Stimulated activated CD4-positive, alpha-beta T cell treated with anti-CD3 and anti-CD28 coated beads, Interleukin-4, amount 100 ng/mL, for 1 hour (primary cell): Measurements from ENCODE around the gene HSF2BP.
"Not testable (repeated sequence)": the region's sequence is repeated elsewhere in the genome, so short reads cannot be mapped to it uniquely, and the experiment has no call there.

ENCODE experiments used
- DNase-seq: peaks from one replicate; pipeline ENCODE4 v3.0.0-alpha.2; 2020

The HSF2BP gene

DNA sequence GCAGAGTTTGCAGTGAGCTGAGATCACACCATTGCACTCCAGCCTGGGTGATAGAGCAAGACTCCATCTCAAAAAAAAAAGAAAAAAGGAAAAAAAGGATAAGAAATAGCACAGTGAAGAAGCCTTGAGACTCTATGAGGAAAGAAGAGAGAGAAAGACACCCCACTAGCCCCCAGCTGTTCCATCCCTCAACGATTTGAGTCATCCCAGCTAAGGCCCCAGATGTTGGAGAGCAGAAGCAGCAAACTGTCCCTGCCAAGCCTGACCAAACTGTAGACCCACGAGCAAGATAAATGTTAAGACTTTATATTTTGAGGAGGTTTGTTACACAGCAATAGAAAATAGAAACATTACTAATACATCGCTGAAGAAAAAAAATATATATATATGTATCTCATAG lies 42.4 kb downstream of the HSF2BP start:
- not testable (repeated sequence) for DNase-seq

DNA sequence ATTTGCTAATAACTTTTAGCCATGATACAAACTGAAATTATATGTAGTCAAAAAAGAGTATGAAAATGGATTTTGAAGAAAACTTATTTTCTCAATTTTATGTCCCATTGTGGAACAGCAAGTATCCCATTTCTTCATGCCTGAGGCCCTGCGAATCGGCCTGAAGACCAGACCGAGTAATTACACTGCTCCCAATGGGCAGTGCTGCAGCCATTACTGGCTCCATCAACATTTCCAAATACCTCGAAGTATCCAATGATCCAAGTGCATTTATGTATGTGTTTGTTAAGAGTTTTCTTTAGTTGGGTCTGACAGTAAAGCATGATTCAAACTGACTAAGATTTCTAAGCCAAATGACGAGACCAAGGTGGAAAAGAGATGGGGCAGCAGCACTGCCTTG lies 44.4 kb downstream of the HSF2BP start:
- DNase-seq: no peak

DNA sequence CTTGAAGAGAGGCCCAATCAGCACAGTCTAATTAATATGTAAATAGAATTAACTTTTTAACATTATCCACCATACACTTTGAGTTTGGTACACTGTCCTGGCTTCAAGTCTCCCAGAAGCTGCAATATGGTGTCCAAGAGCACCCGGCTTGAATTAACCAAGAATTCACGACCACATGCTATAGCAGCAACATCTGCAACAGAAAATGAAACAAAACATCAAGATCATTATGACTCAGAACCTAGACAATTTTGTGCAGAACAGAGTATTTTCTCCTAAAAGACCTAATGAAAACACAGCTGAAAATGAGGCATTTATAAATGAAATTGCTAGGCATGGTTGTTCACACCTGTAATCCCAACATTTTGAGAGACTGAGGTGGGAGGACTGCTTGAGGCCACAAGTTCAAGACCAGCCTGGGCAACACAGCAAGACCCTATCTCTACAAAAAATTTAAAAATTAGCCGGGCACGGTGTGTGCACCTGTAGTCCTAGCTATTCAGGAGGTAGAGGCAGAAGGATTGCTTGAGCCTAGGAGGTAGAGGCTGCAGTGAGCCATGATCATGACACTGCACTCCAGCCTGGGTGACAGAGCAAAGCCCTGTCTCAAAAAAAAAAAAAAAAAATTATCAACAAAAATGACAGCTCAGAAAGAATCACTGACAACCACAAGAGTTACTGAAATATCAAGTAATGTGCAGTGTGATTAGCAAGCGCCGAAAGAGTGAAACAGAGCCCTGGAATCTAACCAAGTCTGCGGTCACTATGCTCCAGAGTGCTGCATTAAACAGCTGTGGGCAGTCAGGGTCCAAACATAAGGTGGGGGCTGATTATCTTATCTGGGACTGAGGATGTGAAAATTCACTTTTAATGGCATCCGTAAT lies 45.3 kb downstream of the HSF2BP start:
- DNase-seq: no peak

DNA sequence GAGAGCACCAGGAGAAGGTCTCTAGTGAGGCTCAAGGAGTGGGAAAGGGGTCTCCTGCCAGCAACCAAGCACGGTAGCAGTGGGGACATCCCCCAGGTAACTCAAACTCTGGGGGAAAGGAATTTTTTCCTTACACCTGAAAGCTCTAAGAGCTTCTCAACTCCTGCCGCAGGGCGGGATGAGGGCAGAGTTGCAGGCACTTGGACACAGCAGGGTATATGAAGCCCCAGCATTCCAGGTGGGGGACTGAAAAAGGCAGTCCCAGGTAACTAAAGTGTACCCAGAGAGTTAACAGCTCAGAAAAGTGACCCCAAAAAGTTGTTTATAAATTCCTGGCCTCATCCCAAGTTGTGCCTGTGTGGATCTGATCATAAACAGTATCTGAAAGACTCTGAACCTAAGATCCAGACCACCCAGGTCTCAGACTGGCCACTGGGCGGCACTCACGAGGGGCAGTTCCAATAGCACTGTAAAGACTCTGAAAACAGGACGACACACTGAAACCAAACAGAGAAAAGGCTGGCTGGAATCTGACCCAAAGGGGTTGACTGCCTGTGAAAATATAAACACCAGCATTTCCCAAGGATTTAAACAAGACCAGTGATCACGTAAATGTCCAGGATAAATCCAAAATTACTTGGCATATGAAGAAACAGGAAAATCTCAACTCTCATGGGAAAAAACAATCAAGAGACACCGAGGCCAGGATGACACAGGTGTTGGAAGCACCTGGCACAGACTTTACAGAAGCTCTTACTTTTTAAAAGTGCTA lies 47.5 kb downstream of the HSF2BP start:
- no peak for DNase-seq

DNA sequence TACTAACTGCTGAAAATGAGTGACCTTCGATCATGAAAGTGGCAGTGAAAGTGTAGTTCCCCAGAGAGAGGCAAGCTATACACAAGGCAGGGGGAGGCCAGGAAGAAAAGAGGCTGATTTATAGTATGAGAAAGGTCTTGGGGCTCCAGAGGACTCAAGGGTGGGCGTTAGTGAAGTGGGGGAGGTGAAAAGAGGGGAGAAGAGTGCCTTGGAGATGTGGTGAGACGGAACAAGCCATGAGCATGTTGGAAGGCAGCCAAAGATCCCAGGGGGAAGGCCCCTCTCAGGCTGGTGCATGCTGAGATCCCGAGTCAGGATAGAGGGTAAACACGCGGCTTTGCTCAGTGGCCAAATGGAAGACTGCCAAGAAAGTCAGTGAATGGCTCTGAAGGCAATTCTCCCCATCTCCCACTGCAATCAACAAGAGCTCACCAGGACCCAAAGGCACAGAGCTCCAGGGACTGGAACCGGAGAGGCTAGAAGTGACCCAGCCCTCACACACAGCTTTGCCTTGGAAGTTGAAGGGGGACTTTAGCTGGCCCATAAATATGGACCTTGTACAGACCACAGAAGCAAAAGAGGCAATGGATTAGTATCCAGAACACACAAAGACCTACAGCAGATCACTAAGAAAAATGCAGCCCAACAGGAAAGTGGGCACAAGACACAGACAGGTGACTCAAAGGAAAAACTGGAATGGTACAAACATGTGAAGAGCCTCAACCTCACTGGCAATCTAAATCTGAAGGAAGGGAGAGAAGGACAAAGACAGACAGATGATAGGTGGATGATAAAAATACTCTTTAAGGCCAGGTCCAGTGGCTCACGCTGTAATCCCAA lies 49.6 kb downstream of the HSF2BP start:
- DNase-seq: no peak

DNA sequence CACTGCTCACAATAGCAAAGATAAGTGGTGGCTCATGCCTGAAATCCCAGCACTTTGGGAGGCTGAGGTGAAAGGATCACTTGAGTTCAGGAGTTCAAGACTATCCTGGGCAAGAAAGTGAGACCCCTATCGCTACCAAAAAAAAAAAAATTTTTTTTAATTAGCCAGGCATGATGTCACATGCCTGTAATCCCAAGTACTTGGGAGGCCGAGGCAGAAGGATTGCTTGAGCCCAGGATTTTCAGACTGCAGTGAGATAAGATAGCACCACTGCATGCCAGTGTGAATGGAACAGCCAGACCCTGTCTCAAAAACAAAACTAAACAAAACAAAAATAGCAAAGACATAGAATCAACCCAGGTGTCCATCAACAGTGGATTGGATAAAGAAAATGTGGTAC lies 50.6 kb downstream of the HSF2BP start:
- DNase-seq: no peak

DNA sequence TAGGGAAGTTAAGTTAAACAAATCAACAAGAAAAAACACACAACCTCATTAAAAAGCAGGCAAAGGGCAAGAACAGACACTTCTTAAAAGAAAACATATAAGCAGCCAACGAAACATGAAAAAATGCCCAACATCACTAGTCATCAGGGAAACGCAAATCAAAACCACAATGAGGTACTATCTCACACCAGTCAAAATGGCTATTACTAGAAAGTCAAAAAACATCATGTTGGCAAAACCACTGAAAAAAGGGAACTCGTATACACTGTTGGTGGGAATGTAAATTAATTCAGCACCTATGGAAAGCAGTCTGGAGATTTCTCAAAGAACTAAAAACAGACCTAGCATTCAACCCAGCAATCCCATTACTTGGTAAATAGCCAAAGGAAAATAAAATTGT lies 51.1 kb downstream of the HSF2BP start:
- no peak for DNase-seq

DNA sequence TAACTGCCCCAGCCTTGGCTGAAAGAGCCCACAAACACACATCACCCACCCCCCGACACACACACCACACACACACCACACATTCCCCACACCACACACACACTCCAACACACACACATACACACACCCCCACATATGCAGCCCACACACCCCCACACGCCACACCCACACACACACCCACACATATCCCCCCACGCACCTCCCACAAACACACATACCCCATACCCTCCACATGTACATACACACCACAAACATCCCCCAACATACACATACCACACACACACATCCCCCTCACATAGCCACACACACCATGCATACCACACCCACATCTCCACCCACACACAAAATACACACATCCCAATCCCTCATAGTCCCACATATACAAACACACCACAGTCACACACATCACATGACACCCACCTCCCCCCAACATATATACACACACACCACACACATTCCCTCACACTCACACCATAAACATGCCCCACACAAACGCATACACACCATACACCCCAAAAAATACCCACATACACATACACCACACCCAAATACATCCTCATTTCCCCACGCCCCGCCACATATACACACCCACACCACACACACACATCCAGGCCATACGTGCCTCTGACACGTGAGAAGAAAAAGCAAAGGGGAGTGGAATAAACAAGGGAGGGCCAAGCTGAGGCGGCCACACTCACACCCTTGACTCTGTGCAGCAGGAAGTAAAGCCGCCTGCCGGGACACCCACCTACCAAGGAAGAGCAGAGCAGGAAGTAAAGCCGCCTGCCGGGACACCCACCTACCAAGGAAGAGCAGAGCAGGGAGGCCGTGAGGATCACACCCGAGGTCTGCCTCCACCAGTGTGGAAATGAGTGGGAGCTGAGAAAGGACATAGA lies 53.7 kb downstream of the HSF2BP start:
- DNase-seq: no peak

DNA sequence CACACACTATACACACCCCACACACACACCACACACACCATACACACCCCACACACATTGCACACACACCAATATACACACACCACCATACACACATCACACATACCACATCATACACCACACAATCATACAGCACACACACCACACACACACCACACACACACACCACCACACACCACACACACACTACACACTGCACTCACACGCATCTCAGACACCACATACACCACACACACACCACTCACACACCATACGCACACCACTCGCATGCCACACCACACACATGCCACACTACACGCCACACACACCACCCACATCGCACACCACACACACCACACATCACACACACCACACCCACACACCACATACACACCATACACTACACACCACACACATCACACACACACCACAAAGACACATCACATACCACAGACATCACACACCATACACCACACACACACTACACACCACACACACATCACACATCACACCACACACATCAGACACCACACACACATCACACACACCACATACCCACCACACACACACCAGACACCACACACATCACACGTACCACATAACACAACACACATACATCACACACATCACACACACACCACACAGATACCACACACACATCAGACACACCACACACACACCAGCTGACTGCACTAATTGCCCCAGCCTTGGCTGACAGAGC lies 54.6 kb downstream of the HSF2BP start:
- no peak for DNase-seq

DNA sequence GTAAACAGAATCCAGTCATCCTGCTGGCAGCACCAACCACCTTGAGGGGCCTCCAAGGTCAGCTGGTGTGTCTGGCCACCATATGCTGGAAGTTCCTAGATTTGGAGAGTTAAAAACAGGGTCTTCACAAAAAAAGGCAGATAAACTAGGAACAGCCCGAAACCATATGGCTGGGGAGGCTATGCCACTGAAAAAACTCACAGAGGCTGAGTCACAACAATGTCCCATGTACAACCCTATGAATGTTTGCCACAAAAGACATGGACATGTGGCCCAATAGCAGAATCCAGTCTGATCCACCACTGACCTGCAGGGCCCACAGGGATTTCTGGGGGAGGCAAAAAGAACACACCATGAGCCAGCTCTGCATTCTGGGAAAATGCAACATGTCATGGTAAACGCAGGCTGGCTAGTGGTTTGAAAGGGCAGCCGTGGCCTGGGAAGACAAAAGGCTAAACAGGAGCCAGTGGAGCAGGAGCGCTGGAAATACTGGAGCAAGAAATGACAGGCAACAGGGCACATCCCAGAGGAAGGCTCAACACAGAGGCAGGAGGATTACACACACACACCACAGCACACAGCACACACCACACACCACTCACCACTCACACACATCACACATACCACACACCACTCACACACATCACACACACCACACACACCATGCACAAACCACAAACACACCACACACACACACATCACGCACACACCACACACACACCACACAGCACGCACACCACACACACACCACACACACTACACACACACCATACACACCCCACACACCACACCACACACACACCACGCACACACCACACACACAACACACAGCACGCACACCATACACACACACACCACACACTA lies 55.4 kb downstream of the HSF2BP start:
- no peak for DNase-seq

DNA sequence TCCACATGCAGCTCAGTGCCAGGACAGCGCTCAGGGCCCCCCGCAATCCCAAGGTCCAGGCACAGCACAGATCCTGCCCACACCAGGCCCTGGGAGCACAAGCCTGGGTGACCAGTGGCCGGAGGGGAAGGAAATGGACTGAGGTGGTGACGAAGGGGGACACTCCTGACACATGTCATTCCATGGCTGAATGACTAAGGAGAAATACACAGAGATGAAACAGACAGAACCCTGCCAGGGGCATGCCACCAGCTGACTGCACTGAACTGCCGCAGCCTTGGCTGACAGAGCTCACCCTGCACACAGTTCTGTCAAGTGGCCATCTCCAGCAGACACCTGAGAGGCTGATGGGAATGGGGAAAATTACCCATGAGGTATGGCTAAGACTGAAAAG lies 56.1 kb downstream of the HSF2BP start:
- DNase-seq: no peak

DNA sequence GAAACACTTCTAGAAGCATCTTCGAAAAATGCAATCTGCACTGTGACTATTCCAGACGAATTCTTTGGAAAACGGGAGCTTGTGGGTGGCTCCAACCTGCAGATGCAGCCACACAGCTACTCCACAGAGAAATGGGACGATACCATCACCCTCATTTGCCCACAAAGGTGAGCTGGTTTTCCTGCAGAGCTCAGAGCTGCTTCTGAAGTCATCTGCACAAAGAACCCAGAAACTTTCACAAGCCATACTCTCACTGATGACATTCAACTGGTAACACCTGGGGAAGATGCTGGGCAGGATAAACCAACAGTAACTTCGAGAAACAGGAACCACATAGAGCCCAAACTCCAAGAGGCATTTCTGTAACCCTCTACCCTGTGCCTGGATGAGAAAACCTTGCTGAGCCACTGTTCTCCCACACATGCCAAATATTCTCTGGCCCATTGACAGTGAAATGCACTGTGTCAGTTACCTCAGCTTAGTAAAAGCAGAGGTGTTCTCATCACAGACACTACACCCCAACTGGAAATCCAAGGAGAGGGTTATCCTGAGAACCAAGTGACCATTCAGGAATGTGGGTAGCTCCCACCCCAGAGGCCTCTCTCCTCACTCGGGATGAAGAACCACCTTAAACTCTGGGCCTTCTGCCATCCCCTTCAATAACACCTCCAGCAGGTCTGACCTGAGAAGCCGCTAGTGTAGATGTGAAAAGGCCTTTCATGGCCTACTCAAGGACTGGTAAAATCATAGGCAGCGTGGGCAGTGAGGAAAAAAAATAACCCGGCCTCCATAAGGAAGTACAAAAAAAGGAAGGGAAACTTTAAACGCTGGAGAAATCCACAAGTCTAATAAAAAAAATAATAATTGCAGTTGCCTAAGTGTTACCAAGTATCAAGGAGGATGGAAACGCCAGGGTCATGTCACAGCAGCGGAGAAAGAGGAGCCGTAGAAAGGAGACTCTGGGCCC lies 56.7 kb downstream of the HSF2BP start:
- no peak for DNase-seq

DNA sequence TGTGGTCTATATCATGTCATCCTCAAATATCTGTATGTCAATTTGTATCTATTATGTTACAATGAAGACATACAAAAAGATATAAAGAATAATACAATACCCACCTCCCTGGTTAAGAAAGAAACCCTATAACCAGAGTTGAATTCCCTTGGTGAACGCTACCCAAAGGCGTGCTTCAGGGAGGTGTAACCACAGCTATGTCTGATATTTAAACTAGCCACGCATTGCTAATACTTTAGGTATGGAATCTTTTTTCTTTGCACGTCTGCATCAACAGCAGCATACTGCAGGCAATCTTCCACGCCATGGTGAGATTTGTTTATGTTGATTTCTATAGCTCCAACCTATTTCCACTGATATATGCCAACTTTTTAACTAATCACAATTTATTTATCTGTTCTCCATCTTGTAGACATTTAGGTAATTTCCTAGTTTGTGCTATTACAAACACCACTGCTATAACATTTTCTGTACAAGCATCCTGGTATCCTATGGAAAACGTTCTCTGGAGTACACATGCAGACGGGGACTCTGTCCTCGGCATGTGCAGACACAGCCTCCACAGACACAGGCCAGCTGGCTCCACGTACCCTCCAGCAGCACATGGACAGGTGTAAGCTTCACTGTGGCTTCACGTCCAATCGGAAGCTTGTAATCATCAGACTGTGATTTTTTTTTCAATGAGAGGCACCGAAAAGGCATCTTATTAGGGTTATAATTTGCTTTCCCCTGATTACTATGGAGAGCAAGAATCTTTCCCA lies 58.5 kb downstream of the HSF2BP start:
- no peak for DNase-seq

DNA sequence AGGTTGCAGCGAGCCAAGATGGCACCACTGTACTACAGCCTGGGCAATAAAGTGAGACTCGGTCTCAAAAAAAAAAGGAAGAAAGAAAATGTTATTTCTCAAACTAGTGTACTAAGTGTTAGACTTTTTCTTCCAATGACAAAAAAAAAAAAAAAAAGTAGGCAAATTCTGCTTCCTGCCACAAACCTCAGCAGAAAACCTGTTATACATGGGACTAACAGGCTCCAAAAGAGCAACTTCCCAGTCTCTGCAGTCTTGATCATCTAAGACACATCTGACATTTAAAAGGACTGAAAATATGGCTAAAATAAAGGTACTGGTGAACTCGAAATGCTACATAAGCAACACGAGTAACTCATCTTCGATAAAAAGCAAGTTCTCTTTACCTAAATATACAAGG lies 59.6 kb downstream of the HSF2BP start:
- DNase-seq: no peak

DNA sequence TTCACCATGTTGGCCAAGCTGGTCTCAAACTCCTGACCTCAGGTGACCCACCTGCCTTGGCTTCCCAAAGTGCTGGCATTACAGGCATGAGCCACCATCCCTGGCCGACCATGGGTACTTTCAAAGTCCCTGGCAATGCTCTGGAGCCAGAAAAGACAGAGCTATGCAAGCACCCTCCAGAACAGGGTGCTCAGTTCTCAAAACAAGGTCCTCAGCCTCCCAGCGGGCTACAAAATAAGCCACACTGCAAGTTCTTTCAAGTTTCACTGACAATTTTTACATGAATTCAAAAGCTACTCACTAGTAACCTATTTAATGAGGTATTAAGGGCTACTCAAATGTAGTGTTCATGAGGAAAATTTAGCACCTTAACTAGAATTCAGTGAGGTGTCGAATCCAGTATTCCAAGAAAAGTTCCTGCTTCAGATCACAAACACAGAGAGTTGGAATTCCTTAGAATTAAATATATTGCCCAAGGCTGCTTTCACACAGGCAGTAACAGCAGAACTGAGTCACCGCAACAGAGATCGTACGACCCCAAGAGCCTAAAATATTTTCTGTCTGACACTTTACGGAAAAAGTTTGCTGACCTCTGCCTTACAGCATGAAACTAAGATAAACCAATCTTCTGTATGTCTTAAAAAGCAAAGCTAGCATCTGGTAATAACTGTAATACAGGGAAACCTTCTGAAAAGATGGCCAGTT lies 60.7 kb downstream of the HSF2BP start:
- no peak for DNase-seq

DNA sequence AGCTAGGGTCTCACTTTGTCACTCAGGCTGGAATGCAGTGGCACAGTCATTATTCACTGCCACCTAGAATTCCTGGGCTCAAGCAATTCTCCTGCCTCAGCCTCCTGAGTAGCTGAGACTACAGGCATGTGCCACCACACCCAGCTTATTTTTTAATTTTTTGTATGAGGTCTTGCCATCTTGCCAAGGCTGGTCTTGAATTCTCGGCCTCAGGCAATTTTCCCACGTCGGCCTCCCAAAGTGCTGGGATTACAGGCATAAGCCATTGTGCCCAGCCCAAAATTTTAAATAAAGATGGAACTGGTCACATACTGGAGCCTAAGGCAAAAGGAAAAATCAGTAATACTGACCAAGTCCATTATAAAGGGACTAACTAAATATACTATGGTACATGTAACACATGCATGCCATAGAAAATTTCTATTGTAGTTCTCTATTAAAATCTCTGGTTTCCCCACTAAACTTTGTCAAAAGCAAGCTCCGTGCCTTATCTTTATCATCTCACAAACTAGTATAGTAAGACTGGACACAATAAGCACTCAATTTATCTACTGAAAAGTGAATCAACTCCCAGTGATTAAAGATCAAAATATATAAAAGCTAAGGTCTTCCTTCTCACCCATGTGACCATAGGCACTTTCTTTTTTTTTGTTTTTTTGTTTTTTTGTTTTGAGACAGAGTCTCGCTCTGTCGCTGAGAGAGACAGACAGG lies 61.6 kb downstream of the HSF2BP start:
- no peak for DNase-seq

DNA sequence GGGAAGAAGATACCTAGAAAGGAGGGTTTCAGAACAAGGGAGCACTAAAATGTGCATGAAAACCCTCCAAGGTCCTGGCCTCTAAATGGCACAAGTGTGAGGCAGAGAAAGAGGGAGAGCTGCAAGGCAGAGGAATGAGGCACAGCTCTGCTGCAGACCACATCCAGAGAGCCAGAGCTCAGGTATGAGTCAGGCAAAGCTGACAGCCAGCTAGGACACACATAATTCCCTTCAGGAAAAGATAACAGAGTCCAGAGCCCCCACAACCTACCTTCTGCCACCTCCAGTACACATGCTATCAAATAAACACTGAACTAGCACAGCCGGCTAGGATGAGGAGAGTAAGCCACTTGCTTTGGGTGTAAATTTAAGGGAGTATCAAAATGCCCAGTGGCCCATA lies 62.2 kb downstream of the HSF2BP start:
- DNase-seq: no peak
